ENCODE results near the gene DENND5A. TPM values are rescaled to one million over a fixed set of nuclear protein-coding genes. Genes with fewer than 3 reads are reported as not detected.
"Not testable (repeated sequence)": the region's sequence is repeated elsewhere in the genome, so short reads cannot be mapped to it uniquely, and the experiment has no call there.

Gene DENND5A
- total RNA-seq, 4 donors from 2014 or later = 60.0 to 199 (median 99.4) TPM

- no peaks in the 10 kb centered on the region for H3K9me3 ChIP-seq
- intact Hi-C loops (cut with DNase I; ENCODE audit: low total_unique reads) = no loop called here
- no peak for DNase-seq
- H3K4me1 ChIP-seq = no peaks in the 10 kb centered on the region
- TF ChIP-seq, protein P1, sequence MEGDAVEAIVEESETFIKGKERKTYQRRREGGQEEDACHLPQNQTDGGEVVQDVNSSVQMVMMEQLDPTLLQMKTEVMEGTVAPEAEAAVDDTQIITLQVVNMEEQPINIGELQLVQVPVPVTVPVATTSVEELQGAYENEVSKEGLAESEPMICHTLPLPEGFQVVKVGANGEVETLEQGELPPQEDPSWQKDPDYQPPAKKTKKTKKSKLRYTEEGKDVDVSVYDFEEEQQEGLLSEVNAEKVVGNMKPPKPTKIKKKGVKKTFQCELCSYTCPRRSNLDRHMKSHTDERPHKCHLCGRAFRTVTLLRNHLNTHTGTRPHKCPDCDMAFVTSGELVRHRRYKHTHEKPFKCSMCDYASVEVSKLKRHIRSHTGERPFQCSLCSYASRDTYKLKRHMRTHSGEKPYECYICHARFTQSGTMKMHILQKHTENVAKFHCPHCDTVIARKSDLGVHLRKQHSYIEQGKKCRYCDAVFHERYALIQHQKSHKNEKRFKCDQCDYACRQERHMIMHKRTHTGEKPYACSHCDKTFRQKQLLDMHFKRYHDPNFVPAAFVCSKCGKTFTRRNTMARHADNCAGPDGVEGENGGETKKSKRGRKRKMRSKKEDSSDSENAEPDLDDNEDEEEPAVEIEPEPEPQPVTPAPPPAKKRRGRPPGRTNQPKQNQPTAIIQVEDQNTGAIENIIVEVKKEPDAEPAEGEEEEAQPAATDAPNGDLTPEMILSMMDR (IDR thresholded peaks at IDR 0.05) = no peak
- no peak for TF ChIP-seq POLR2A (IDR thresholded peaks at IDR 0.05)
- no peaks in the 10 kb centered on the region for H3K27me3 ChIP-seq
- H3K4me3 ChIP-seq = no peak overlapping the region
- H3K27ac ChIP-seq = no peak overlapping the region
- H3K36me3 ChIP-seq = no peaks in the 10 kb centered on the region
Observed at GRCh38 chr11:9176550-9176949, 88.6 kb downstream of the DENND5A start.

DNA sequence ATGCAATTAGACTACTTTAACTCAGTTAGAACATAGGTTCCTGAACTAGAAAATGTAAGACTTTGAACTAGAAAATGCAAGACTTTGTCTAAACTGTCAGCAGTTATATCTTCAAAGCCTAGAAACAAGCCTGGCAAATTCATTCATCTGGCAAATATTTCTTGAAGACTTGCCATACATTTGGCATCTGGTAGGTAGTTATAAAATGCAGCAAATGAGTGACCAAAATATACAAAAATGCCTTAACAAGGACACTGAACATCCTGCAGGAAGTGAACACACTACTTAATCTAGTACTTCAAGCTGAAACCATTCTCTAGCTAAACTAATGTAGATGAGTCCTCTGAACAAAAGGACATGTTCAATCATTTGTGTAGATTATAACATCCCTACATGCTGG lies 89.0 kb downstream of the DENND5A start:
- Histone ChIP-seq H3K27ac (no peak overlapping the region), H3K4me1 (no peaks in the 10 kb centered on the region), H3K9me3 (no peaks in the 10 kb centered on the region), H3K36me3 (no peaks in the 10 kb centered on the region), H3K4me3 (no peak overlapping the region), H3K27me3 (no peaks in the 10 kb centered on the region)
- TF ChIP-seq, protein P1 (IDR thresholded peaks at IDR 0.05) = no peak
- no peak for TF ChIP-seq POLR2A (IDR thresholded peaks at IDR 0.05)
- DNase-seq = no peak
- intact Hi-C loops (cut with DNase I; ENCODE audit: low total_unique reads) = no loop called here

DNA sequence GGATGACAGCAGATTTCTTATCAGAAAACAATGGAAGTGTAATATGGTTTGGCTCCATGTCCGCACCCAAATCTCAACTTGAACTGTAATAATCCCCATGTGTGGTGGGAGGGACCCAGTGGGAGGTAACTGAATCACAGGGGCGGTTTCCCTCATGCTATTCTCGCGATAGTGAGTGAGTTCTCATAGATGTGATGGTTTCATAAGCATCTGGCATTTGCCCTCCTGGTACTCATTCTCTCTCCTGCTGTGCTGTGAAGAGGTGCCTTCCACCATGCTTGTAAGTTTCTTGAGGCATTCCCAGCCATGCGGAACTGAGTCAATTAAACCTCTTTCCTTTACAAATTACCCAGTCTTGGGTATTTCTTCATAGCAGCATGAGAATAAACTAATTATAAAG lies 92.8 kb downstream of the DENND5A start:
- H3K4me3 ChIP-seq = no peak overlapping the region
- no peaks in the 10 kb centered on the region for H3K27me3 ChIP-seq
- H3K36me3 ChIP-seq = no peaks in the 10 kb centered on the region
- intact Hi-C loops (cut with DNase I; ENCODE audit: low total_unique reads) = no loop called here
- no peaks in the 10 kb centered on the region for H3K4me1 ChIP-seq
- no peak for DNase-seq
- H3K9me3 ChIP-seq = no peaks in the 10 kb centered on the region
- TF ChIP-seq POLR2A (IDR thresholded peaks at IDR 0.05) = no peak
- TF ChIP-seq, protein P1 (IDR thresholded peaks at IDR 0.05) = no peak
- H3K27ac ChIP-seq = no peak overlapping the region

DNA sequence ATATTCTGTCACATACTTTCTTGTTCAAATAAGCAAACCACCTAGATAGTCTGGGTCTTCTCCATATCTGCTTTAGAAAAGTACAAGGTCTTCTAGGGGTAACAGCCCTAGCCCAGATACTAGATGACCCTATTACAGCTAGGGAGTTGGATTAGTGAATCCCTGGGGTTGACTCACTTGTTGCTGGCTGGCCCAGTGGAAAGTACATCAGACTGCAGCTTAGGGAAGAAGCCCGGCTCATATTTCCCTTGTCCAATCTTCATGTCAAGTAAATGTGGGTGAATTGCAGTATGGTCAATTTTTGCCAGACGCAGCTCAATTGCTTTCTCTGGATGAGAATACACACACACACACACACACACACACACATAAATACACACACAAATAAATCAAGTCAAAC lies 94.7 kb downstream of the DENND5A start:
- no peak for DNase-seq
- intact Hi-C loops (cut with DNase I; ENCODE audit: low total_unique reads) = no loop called here
- TF ChIP-seq, protein P1 (IDR thresholded peaks at IDR 0.05) = no peak
- TF ChIP-seq POLR2A (IDR thresholded peaks at IDR 0.05) = no peak
- no peaks in the 10 kb centered on the region for H3K9me3 ChIP-seq
- no peaks in the 10 kb centered on the region for H3K36me3 ChIP-seq
- no peak overlapping the region for H3K27ac ChIP-seq
- H3K4me1 ChIP-seq = no peaks in the 10 kb centered on the region
- no peak overlapping the region for H3K4me3 ChIP-seq
- H3K27me3 ChIP-seq = no peaks in the 10 kb centered on the region

- Histone ChIP-seq H3K9me3 (no peaks in the 10 kb centered on the region), H3K27ac (no peak overlapping the region), H3K36me3 (no peaks in the 10 kb centered on the region), H3K4me1 (no peaks in the 10 kb centered on the region), H3K27me3 (no peaks in the 10 kb centered on the region), H3K4me3 (no peak overlapping the region)
- DNase-seq = no peak
- intact Hi-C loops (cut with DNase I; ENCODE audit: low total_unique reads) = no loop called here
- no peak for TF ChIP-seq POLR2A (IDR thresholded peaks at IDR 0.05)
- TF ChIP-seq, protein P1 (IDR thresholded peaks at IDR 0.05) = no peak
Observed at GRCh38 chr11:9169595-9170295, 95.4 kb downstream of the DENND5A start.

- H3K27ac ChIP-seq; DNase-seq; H3K36me3 ChIP-seq; H3K4me3 ChIP-seq; intact Hi-C loops (cut with DNase I; ENCODE audit: low total_unique reads); H3K4me1 ChIP-seq; H3K27me3 ChIP-seq; H3K9me3 ChIP-seq: not testable (repeated sequence)
Observed at GRCh38 chr11:9161991-9162390, 103.2 kb downstream of the DENND5A start.
